ENCODE measurements around the gene GABRR1. TPM values are rescaled to one million over a fixed set of nuclear protein-coding genes. Genes with fewer than 3 reads are reported as not detected.

GABRR1 gene
- total RNA-seq = not detected in 2 replicates

- H3K36me3 Mint-ChIP-seq (ENCODE audit: low read depth) = no peaks in the 10 kb centered on the region
- ChIA-PET POLR2A (no interaction called here), CTCF (no interaction called here)
- no peaks in the 10 kb centered on the region for H3K4me1 Mint-ChIP-seq
- no peak within 1 kb of the TSS for H3K4me3 Mint-ChIP-seq
- TF ChIP-seq, protein P1, sequence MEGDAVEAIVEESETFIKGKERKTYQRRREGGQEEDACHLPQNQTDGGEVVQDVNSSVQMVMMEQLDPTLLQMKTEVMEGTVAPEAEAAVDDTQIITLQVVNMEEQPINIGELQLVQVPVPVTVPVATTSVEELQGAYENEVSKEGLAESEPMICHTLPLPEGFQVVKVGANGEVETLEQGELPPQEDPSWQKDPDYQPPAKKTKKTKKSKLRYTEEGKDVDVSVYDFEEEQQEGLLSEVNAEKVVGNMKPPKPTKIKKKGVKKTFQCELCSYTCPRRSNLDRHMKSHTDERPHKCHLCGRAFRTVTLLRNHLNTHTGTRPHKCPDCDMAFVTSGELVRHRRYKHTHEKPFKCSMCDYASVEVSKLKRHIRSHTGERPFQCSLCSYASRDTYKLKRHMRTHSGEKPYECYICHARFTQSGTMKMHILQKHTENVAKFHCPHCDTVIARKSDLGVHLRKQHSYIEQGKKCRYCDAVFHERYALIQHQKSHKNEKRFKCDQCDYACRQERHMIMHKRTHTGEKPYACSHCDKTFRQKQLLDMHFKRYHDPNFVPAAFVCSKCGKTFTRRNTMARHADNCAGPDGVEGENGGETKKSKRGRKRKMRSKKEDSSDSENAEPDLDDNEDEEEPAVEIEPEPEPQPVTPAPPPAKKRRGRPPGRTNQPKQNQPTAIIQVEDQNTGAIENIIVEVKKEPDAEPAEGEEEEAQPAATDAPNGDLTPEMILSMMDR (IDR thresholded peaks at IDR 0.05) = no peak
- no peak for ATAC-seq (ENCODE audit: low read depth)
- peaks cover 23% of the 10 kb centered on the region for H3K27me3 Mint-ChIP-seq
- intact Hi-C loops (cut with micrococcal nuclease) = no loop called here
- H3K27ac Mint-ChIP-seq = no peak within 1 kb of the TSS
- no peaks in the 10 kb centered on the region for H3K9me3 Mint-ChIP-seq
- DNase-seq = no peak
These were observed at the start of gene GABRR1 for GRCh38 chr6:89217299-89217910. GABRR1 (minus strand) TSS chr6:89217358; CDS start chr6:89217322, 36 bp downstream.

DNA sequence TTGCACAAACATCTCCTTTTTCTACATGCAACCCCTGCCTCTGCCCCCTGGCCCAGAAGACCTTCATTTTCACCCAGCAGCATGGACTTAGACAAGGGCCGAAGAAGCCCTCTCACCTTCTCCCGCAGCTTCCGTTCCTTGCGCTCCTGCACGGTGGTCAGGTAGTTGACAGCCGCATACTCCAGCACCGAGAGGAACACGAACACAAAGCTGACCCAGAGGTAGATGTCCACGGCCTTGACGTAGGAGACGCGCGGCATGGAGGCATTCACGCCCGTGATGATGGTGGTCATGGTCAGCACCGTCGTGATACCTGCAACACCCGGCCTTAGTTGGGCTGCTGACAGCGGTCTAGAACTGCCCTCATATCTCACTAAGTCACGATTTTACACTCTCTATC is 47.1 kb upstream of the GABRR1 start:
- CTCF ChIA-PET = no interaction called here
- POLR2A ChIA-PET = no interaction called here
- no peak overlapping the region for H3K27ac Mint-ChIP-seq
- TF ChIP-seq, protein P1 (IDR thresholded peaks at IDR 0.05) = no peak
- no peaks in the 10 kb centered on the region for H3K9me3 Mint-ChIP-seq
- no peaks in the 10 kb centered on the region for H3K27me3 Mint-ChIP-seq
- peaks cover 14% of the 10 kb centered on the region for H3K4me1 Mint-ChIP-seq
- H3K4me3 Mint-ChIP-seq = no peak overlapping the region
- intact Hi-C loops (cut with micrococcal nuclease) = no loop called here
- DNase-seq (no peak), ATAC-seq (ENCODE audit: low read depth) (no peak)
- no peaks in the 10 kb centered on the region for H3K36me3 Mint-ChIP-seq (ENCODE audit: low read depth)

GRCh38 chr6:89260832-89261231 is 43.7 kb upstream of the GABRR1 start:
- no peak for ATAC-seq (ENCODE audit: low read depth)
- H3K27ac Mint-ChIP-seq = no peak overlapping the region
- no peaks in the 10 kb centered on the region for H3K36me3 Mint-ChIP-seq (ENCODE audit: low read depth)
- H3K4me1 Mint-ChIP-seq = peaks cover 20% of the 10 kb centered on the region
- TF ChIP-seq, protein P1 (IDR thresholded peaks at IDR 0.05) = no peak
- H3K27me3 Mint-ChIP-seq = no peaks in the 10 kb centered on the region
- ChIA-PET CTCF (interaction anchor here (1.2 kb wide), 1 partner anchor 10 kb away, joined by 3 read pairs; no protein-coding TSS in a partner anchor), POLR2A (no interaction called here)
- H3K9me3 Mint-ChIP-seq = no peaks in the 10 kb centered on the region
- intact Hi-C loops (cut with micrococcal nuclease) = no loop called here
- no peak for DNase-seq
- no peak overlapping the region for H3K4me3 Mint-ChIP-seq

DNA sequence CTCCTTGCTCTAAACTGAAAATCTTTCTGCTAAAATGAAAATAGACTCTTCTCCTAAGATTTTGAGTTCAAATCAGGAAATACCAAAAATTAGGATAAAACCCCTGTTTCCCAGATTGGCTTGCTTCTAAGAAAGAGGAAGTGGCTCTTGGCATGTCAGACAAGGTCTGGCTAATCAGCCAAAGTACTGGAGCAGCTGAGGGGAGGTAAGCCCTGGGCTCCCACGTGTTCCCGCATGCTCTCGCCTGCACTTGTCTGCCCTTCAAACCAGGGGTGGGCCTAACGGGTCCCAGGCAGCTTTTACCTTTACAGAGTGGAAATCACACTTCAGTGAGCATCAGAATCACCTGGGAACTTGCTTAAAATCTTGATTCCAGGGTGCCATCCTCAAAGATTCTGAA is 43.2 kb upstream of the GABRR1 start:
- Mint-ChIP-seq H3K27me3 (no peaks in the 10 kb centered on the region), H3K4me1 (peaks cover 20% of the 10 kb centered on the region), H3K27ac (no peak overlapping the region), H3K4me3 (no peak overlapping the region), H3K36me3 (ENCODE audit: low read depth) (no peaks in the 10 kb centered on the region), H3K9me3 (no peaks in the 10 kb centered on the region)
- ChIA-PET POLR2A (interaction anchor here (0.7 kb wide), 1 partner anchor 882 kb away, joined by 6 read pairs; no protein-coding TSS in a partner anchor), CTCF (interaction anchor here (1.2 kb wide), 1 partner anchor 11 kb away, joined by 3 read pairs; no protein-coding TSS in a partner anchor)
- ATAC-seq (ENCODE audit: low read depth) (no peak), DNase-seq (no peak)
- intact Hi-C loops (cut with micrococcal nuclease) = no loop called here
- TF ChIP-seq, protein P1 (IDR thresholded peaks at IDR 0.05) = no peak

DNA sequence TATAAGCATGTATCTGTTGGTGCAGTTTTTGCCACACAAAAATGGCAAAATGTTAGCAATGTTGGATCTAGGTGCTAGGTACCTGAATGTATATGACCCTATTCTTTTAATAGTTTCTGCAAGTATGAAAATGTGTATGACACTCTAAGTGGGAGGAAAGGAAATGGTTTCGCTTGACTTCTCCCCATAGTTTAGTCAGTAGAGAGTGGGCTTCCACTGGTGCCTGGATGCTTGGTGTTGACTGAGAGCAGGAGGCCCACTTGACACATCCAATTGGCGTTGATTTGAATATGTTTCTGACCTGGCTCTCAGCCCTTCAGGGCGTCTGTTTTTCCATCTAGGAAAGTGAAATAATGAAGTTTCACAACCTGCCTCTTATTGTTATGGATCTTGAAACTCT is 41.8 kb upstream of the GABRR1 start:
- intact Hi-C loops (cut with micrococcal nuclease) = no loop called here
- Mint-ChIP-seq H3K27me3 (no peaks in the 10 kb centered on the region), H3K4me3 (no peak overlapping the region), H3K9me3 (no peaks in the 10 kb centered on the region), H3K36me3 (ENCODE audit: low read depth) (no peaks in the 10 kb centered on the region), H3K4me1 (peaks cover 20% of the 10 kb centered on the region), H3K27ac (no peak overlapping the region)
- no peak for ATAC-seq (ENCODE audit: low read depth)
- ChIA-PET CTCF (no interaction called here), POLR2A (no interaction called here)
- TF ChIP-seq, protein P1 (IDR thresholded peaks at IDR 0.05) = no peak
- no peak for DNase-seq

All from activated B cell treated with CpG ODN at 0.5 μM for 24 hours (primary cell).